Measurements from ENCODE around the gene DYNLT2. TPM values are rescaled to one million over a fixed set of nuclear protein-coding genes. Genes with fewer than 3 reads are reported as not detected.
A peak's percentile ranks its signal among the peaks of the same experiment; 100 is the strongest.

The DYNLT2 gene
- total and polyA plus RNA-seq, 2 of the 13 experiments (the other 11 are each of a cell fraction or from before 2014, with no cell fraction given) = 2.1 to 4.3 TPM

DNA sequence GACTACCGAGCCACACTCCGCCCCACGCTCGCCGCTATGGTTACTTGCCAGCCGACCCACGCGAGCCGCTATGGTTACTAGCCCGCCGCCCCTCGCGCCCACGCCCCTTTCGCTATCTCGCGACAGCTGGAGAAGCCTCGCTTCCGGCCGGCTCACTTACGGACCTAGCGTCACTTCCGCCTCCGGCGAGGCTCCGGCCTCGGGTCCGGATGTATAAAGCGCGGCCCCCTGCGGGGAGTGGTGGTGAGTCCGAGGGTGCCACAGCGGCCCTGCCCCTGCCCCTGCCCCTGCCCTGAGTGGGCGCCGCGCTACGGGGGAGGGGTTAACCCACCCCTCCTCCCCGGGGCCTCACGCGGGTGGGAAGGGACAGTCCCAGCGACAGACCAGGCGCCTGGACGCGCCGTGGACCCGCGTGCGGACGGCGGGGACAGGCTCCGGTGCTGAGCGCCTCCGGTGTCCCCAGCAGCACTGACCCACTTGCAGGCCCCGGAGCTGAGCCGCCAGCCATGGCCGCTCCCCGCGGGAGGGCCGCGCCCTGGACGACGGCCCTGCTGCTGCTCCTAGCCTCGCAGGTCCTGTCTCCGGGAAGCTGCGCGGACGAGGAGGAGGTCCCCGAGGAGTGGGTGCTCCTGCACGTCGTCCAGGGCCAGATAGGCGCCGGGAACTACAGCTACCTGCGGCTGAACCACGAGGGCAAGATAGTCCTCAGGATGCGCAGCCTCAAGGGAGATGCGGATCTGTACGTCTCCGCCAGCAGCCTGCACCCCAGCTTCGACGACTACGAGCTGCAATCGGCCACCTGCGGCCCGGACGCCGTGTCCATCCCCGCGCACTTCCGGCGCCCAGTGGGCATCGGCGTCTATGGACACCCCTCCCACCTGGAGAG is 49.2 kb downstream of the DYNLT2 start, which contains the start of the genes C6orf120 and WDR27 (continued):
- TF ChIP-seq, protein P1, sequence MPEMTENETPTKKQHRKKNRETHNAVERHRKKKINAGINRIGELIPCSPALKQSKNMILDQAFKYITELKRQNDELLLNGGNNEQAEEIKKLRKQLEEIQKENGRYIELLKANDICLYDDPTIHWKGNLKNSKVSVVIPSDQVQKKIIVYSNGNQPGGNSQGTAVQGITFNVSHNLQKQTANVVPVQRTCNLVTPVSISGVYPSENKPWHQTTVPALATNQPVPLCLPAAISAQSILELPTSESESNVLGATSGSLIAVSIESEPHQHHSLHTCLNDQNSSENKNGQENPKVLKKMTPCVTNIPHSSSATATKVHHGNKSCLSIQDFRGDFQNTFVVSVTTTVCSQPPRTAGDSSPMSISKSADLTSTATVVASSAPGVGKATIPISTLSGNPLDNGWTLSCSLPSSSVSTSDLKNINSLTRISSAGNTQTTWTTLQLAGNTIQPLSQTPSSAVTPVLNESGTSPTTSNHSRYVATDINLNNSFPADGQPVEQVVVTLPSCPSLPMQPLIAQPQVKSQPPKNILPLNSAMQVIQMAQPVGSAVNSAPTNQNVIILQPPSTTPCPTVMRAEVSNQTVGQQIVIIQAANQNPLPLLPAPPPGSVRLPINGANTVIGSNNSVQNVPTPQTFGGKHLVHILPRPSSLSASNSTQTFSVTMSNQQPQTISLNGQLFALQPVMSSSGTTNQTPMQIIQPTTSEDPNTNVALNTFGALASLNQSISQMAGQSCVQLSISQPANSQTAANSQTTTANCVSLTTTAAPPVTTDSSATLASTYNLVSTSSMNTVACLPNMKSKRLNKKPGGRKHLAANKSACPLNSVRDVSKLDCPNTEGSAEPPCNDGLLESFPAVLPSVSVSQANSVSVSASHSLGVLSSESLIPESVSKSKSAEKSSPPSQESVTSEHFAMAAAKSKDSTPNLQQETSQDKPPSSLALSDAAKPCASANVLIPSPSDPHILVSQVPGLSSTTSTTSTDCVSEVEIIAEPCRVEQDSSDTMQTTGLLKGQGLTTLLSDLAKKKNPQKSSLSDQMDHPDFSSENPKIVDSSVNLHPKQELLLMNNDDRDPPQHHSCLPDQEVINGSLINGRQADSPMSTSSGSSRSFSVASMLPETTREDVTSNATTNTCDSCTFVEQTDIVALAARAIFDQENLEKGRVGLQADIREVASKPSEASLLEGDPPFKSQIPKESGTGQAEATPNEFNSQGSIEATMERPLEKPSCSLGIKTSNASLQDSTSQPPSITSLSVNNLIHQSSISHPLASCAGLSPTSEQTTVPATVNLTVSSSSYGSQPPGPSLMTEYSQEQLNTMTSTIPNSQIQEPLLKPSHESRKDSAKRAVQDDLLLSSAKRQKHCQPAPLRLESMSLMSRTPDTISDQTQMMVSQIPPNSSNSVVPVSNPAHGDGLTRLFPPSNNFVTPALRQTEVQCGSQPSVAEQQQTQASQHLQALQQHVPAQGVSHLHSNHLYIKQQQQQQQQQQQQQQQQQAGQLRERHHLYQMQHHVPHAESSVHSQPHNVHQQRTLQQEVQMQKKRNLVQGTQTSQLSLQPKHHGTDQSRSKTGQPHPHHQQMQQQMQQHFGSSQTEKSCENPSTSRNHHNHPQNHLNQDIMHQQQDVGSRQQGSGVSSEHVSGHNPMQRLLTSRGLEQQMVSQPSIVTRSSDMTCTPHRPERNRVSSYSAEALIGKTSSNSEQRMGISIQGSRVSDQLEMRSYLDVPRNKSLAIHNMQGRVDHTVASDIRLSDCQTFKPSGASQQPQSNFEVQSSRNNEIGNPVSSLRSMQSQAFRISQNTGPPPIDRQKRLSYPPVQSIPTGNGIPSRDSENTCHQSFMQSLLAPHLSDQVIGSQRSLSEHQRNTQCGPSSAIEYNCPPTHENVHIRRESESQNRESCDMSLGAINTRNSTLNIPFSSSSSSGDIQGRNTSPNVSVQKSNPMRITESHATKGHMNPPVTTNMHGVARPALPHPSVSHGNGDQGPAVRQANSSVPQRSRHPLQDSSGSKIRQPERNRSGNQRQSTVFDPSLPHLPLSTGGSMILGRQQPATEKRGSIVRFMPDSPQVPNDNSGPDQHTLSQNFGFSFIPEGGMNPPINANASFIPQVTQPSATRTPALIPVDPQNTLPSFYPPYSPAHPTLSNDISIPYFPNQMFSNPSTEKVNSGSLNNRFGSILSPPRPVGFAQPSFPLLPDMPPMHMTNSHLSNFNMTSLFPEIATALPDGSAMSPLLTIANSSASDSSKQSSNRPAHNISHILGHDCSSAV (CRISPR knock-in tag; IDR thresholded peaks at IDR 0.05; ENCODE audit: borderline replicate concordance) = peak; percentile 28; the same call in 1 of the 2 replicates
- TF ChIP-seq ZNF839 (CRISPR knock-in tag; IDR thresholded peaks at IDR 0.05; ENCODE audit: borderline replicate concordance) = peak; percentile 86; the same call in 1 of the 2 replicates
- no peak for TF ChIP-seq ZNF816 (CRISPR knock-in tag; IDR thresholded peaks at IDR 0.05; ENCODE audit: borderline replicate concordance)
- peak; percentile 84; the same call in 1 of the 2 replicates for TF ChIP-seq SMYD3 (CRISPR knock-in tag; IDR thresholded peaks at IDR 0.05)
- TF ChIP-seq ELF3 (CRISPR knock-in tag; IDR thresholded peaks at IDR 0.05) = peak; percentile 65
- TF ChIP-seq GFI1 (CRISPR knock-in tag; IDR thresholded peaks at IDR 0.05; ENCODE audit: borderline replicate concordance) = 0 out of 2 replicates have a peak, but pooled peaks have one; percentile 14
- TF ChIP-seq KMT2B (CRISPR knock-in tag; IDR thresholded peaks at IDR 0.05) = peak; percentile 98
- TF ChIP-seq IRX3 (CRISPR knock-in tag; IDR thresholded peaks at IDR 0.05; ENCODE audit: borderline replicate concordance, low read depth) = no peak; the same call in 1 of the 2 replicates
- peak; percentile 41 for TF ChIP-seq IKZF4 (CRISPR knock-in tag; IDR thresholded peaks at IDR 0.05; ENCODE audit: borderline replicate concordance, low read depth, not compliant biosample characterization)
- peak; percentile 9; the same call in 1 of the 2 replicates for TF ChIP-seq TBX3 (IDR thresholded peaks at IDR 0.05; ENCODE audit: borderline replicate concordance)
- TF ChIP-seq, protein P2, sequence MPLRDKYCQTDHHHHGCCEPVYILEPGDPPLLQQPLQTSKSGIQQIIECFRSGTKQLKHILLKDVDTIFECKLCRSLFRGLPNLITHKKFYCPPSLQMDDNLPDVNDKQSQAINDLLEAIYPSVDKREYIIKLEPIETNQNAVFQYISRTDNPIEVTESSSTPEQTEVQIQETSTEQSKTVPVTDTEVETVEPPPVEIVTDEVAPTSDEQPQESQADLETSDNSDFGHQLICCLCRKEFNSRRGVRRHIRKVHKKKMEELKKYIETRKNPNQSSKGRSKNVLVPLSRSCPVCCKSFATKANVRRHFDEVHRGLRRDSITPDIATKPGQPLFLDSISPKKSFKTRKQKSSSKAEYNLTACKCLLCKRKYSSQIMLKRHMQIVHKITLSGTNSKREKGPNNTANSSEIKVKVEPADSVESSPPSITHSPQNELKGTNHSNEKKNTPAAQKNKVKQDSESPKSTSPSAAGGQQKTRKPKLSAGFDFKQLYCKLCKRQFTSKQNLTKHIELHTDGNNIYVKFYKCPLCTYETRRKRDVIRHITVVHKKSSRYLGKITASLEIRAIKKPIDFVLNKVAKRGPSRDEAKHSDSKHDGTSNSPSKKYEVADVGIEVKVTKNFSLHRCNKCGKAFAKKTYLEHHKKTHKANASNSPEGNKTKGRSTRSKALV (CRISPR knock-in tag; IDR thresholded peaks at IDR 0.05) = peak; percentile 45
- TF ChIP-seq, protein P3, sequence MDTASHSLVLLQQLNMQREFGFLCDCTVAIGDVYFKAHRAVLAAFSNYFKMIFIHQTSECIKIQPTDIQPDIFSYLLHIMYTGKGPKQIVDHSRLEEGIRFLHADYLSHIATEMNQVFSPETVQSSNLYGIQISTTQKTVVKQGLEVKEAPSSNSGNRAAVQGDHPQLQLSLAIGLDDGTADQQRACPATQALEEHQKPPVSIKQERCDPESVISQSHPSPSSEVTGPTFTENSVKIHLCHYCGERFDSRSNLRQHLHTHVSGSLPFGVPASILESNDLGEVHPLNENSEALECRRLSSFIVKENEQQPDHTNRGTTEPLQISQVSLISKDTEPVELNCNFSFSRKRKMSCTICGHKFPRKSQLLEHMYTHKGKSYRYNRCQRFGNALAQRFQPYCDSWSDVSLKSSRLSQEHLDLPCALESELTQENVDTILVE (CRISPR knock-in tag; IDR thresholded peaks at IDR 0.05) = peak; percentile 94
- TF ChIP-seq ZNF44 (CRISPR knock-in tag; IDR thresholded peaks at IDR 0.05) = no peak; the same call in none of the 2 replicates
- TF ChIP-seq SOX5 (CRISPR knock-in tag; IDR thresholded peaks at IDR 0.05; ENCODE audit: borderline replicate concordance) = peak; percentile 74; the same call in 1 of the 2 replicates
- TF ChIP-seq ZFYVE20 (CRISPR knock-in tag; IDR thresholded peaks at IDR 0.05; ENCODE audit: borderline replicate concordance, low read depth) = peak; percentile 68

Measured in HepG2 (cell line).